ENCODE measurements around the gene CAMK2D.

DNA sequence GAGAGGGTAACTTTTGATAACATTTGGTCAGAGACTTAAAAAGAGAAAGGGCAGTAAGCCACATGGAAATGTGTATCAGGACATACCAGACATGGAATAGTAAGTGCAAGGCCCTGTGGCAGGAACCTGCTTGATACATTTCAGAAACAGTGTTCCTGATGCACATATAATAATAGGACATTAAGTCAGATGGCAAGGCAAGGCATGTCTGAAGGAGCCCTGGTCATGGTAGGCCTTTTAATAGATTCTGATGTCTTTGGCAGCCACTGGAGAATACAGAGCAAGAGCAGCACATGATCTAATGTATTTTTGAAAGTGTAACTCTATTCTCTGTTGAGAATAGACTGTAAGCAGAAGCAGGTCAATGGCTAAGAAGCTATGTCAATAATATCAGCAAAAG is 279.7 kb downstream of the CAMK2D start:
- TF ChIP-seq, protein P1, sequence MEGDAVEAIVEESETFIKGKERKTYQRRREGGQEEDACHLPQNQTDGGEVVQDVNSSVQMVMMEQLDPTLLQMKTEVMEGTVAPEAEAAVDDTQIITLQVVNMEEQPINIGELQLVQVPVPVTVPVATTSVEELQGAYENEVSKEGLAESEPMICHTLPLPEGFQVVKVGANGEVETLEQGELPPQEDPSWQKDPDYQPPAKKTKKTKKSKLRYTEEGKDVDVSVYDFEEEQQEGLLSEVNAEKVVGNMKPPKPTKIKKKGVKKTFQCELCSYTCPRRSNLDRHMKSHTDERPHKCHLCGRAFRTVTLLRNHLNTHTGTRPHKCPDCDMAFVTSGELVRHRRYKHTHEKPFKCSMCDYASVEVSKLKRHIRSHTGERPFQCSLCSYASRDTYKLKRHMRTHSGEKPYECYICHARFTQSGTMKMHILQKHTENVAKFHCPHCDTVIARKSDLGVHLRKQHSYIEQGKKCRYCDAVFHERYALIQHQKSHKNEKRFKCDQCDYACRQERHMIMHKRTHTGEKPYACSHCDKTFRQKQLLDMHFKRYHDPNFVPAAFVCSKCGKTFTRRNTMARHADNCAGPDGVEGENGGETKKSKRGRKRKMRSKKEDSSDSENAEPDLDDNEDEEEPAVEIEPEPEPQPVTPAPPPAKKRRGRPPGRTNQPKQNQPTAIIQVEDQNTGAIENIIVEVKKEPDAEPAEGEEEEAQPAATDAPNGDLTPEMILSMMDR (conservative IDR thresholded peaks at IDR 0.05): no peak
- TF ChIP-seq ZFX (IDR thresholded peaks at IDR 0.05): no peak

Data from C4-2B (cell line).